IPS DF 4.7 (cell line): ENCODE results near the gene ABLIM3.
A peak's percentile ranks its signal among the peaks of the same experiment; 100 is the strongest.

Experiments
- DNase-seq: peaks from one replicate; pipeline ENCODE4 v3.0.0-alpha.2; 2013; ENCODE audit warnings: low spot score; ENCODE audit errors: extremely low read depth

Gene ABLIM3

DNA sequence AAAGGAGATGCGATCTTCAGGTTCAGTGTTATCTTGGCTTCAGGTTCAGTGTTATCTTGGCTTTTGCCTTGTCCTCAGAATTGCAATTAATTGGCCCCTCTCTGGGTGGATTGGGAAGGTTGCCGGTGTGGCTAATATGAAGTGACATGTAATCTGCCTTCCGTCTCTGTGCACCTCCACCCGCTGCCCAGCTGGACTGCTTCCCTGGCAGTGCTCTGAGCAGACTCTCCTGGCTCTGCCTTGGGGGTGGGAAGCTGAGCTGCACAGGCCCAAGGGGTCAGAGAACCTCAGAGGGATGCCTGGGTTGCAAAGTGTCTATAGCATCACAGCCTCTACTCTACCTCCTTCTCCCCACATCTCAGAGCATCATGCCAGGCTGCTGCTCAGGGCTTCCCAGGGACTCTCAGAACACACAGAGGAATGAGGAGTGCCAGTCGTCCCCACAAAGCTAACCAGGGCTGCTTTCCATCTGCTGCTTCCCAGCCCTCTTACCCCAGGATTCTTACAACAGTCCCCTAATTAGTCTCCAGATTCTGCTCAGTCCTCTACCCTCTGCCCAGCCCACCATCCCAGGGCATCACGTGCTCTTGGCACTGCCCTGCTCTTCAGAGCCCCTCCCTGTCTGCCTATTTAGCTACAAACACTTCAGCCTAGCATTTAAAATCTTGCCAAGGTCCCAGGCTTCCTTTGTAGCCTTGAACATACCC, 76.0 kb downstream of the ABLIM3 start:
- DNase-seq = no peak

DNA sequence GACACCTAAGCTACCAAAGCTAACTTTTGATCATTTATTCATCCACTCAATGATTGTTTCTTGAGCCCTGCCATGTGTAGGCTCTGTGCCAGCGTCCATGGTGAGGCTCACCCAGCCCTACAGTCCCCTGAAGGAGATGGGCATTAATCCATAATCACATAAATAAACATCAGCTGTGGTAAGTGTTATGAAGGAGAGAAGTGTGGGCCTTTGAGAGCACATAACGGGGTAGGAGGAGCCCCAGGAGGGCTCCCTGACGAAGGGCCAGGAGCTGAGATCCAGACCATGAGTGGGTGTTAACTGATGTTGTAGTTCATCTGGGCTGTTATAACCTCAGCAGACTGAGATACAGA, 76.5 kb downstream of the ABLIM3 start:
- no peak for DNase-seq

DNA sequence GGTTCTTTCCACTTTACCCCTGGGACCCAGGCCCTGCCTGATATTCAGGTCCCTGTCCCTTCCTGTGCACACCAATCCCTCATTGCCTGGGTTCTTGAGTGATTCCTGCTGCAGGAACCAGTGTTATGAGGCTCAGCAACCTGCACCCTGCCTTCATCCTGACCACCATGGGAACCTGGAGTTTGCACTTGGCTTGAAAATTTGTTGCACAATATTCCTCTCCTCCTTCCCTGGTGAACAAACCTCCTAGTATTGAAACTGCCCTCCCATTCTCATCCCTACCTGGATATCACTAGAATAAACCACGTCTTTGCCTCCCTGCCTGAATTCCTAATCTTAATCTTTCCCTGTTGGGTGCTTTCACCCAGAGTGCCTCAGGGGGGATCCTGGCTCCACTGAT, 78.3 kb downstream of the ABLIM3 start:
- DNase-seq = no peak

DNA sequence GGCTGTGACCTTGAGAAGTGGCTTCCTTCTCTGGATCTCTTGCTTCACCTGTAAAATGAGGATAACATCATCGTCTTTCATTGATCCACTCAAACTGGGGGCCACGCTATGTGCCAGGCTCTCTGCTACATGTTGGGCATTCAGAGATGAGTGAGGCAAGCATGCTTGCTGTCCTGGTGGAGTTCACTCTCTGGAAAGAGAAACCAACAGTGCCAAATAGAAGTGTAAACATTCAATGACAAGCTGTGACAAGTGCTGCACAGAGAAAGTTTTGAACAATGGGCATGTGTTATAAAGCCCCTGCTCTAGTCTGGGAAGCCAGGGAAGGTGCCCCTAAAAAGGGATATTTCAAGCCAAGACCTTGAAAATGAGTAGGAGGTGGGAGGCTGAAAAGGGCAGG, 79.5 kb downstream of the ABLIM3 start:
- DNase-seq = no peak

DNA sequence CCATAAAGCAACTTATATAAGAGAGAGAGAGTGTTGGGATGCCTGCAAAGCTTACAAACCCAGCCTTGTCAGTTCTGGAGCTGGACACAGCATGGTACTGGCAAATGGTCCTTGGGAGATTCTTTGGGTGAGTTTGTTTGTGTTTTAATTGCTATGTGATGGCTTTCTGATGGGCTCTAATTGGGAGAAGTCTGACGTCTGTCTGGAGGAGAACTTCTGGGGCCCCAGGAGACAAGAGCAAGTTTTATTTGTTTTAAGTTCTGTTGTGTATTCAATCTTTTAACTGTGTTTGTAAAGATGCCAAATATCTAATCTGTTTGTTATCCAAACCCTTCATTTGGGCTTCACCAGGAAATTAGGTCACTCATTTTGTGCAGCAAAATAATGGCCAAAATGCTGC, 80.0 kb downstream of the ABLIM3 start:
- DNase-seq = no peak

DNA sequence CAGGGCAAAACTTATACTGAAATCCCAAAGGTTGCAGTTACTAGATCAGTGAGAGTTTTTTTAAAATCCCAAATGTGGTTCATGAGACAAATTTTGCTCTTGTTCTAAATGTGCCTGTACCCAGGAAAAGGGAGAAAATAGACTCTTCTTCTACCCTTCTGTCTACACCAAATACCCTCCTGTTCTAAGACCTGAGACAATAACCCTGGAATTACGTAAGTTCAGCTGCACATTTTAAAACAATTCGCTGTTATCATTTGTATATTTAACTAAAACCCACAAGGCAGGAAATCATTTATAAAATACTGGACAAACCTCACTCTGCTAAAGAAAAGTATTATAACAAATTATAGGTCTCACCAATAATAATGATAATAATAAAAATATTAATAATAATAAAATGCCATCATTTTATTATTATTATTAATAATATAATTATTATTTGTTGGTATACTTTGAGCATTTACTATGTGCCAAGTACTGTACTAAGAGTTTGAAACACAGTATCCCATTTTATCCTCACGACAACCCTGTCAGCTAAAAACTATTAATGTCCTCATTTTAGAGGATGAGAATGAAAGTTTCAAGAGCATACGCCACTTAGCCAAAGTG, 80.5 kb downstream of the ABLIM3 start:
- DNase-seq = no peak

DNA sequence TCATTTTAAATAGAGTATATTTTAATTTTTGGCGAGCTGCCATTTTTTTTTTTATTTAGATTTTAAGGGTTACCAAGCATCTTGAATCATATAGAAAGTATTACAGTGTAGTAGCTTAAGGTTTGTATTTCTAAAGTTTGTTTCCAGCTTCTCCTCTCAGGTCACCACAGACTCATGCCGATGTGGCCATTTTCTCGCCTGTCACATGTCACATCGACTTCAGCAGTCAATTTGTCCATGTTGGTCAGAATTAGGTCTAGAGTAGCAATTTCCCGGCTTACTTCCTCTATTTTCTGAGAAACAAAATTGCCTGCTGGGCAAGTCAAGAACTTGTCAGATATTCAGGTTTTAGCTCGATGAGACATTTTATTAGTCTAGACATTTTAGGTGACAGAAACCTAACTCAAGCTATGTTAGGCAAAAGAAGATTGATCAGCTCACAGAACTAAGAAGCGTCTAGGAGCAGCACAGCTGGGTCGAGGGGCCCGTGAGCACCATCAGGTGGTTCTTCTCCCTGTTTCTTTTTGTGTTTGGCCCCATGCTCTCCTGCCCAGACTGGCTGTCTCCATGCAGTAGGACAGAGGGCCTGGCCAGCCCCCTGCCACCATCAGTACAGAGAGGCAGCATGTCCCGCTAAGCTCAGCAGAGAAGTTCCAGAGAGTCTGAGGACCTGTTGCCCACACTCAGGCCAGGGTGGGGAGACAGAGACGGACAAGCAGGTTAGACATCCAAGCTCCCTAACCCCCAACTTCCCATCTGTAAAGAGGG, 82.0 kb downstream of the ABLIM3 start:
- no peak for DNase-seq

DNA sequence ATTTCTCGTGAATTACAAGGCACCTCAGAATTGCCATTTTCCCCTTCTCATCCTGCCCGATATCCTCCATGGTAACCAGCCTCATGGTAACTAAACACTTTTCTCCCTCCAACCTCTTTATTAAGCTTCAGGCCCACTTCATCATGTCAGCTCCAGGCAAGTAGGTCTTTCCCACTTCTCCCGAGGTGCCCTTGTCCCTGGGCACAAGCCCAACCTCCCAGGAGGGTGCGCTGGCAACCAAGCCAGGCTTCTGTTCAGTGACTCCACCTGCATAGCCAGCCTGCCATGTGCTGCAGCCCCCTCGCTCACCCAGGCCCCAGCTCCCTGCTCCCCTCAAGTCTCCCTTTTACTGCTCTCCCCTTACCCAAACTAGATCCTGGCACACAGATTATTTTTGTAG, 83.0 kb downstream of the ABLIM3 start:
- DNase-seq = no peak

DNA sequence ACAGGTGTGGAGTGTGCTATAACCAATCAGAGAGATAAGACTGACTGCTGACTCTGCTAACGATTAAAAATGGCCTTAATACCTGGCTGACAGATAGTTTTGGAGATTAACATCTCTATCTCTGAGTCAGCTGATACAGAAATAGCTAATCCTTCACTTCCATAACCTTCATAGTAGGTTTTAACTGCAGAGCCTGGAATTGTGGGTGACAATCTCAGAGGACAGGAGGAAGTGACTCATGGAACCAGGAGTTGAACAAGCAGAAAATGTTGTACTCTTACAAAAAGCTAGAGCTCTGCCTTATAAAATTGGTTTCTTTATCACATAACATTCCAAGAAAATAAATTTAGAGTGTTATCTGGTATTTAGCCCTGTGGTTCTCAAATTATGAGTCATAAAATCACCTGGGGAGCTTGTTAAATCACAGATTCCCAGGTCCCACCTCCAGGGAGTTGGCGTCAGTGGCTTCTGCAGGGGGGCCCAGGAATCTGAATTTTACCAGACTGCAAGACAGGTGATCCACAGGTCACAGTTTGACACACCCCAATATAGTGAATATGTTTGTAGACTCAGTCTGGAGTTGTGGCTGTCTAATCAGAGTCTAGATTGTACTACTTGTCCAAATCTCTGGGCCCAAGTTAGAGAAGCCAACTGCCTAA, 86.0 kb downstream of the ABLIM3 start:
- DNase-seq = no peak

DNA sequence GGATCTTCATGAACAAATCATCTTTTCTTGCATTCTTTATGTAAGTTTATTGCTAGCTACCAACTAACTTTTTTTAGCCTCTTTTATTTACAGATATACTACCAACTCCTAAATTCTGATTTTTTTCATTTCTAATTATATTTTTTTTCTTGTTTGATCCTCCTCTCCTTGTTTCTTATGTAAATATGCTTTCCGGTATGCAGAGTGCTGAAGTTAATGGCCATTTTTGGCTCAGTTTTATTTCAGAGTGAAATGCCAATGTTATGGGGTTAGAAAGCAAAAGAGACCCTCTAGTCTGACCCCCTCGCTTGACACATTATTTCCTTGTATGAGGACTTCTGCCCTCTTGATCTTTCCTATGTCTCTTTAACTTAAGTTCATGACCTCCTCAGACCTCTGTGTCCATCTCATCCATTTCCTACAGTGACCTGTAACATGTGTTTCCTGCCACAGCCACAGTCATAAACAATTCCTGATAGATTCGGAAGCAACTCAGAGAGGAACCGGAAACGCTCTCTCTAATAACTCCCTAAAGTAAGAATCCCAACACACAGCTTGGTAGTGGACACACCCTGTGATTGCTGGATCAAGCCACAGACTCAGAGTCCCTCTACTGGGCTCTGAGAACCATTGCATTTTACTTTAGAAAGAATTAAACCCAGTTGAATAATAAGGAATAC, 87.5 kb downstream of the ABLIM3 start:
- peak; percentile 16 for DNase-seq

DNA sequence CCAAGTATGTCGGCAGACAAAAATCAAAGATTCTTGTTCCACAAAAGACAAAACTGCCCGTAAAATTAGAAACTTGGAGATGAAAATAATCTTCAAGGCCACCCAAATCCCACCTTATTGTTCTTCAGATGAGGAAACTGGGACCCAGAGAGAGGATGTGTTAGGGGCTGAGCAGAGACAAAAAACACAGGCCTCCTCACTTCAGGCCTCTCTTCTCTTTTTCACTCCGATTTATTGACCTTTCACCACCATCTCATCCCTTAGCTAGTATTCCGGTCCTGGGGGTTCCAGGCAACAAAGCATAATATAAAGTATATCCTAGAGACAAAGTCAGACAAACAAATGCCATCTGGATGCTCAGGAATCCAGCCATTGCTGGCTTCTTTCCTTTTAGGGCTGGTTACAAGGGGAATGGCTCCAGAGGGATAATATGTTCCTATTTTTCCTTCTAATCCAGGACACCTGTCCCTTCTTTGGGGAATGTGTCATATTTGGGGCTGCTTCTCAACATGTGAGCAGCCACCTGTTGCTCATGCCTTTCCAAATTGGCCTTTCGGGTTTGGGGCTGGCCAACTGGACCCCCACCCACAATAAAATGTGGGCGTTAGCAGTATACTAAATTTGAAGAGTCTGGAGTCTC, 88.1 kb downstream of the ABLIM3 start:
- DNase-seq = no peak

DNA sequence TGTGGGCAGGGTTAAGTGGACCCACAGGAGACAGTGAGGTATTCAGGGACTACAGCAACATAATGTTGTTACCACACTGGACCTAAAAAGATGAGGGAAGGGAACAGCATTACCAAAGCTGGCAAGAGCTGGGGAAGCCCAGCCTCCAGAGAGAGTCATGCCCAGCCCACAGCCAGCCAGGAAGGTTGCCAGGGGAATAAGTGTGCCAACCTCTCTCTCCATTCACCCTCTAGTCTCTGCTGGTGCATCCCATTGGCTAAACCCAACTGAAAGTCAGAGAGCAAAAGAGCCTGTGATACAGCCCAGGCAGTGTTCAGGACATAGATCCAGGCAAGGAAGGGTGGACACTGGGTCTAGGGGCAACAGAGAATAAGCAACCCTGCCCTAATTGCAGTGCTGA, 94.5 kb downstream of the ABLIM3 start:
- DNase-seq = no peak

DNA sequence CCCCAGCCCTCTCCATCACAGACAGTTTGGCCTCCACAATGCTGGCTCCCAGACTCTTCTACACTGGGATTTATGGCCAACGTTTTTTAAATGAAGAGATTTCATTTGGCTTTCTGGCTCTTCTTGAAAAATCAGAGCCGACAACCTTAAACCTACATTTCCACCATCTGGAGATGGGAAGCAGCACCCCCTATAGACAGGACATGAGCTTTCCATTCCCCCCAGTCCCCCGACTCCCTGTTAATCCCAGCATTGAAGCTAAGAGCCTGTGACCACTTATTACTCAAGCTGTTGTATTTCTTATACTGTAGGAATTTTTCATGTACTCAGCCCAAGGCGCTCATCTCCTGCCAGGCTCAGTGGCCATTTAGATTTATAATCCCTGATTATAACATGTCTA, 96.4 kb downstream of the ABLIM3 start:
- DNase-seq = peak; percentile 19

DNA sequence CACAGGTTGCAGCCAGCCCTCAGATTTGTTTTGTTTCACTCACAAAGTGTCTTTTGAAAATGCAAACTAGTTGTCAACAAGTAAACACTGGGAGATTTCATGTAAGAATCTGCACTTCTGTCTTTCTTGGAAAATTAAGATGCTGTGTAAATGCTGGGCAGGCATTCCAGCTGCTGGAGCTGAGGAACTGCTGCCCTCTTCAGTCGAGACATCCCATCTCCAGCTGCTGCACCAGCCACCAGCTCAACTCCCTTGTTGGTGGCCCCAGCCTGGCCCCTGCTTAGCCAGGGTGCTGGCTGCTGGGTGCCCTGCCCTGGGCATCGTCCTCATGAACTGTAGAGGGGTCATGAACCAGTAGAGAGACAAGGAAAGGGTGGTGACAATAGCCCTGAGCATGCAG, 97.2 kb downstream of the ABLIM3 start:
- DNase-seq = no peak

DNA sequence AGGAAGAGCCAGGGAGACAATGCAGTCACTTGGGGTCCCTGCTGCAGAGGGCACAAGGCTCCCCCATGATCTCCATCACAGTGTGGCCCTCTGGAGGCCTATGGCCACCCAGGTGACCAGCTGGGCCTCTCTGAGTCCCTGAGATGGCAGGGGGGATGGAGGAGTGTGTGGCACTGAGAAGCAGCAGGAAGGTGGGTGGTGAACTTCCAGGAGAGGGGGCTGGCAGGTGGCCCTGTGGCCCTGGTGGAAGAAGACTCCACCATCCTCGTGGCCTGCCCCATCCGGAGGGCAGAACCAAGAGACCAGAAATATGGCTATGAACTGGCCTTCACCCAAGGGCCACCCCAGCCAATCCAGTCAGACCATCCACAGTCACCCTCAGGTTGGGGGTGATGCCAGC, 98.6 kb downstream of the ABLIM3 start:
- DNase-seq = no peak

DNA sequence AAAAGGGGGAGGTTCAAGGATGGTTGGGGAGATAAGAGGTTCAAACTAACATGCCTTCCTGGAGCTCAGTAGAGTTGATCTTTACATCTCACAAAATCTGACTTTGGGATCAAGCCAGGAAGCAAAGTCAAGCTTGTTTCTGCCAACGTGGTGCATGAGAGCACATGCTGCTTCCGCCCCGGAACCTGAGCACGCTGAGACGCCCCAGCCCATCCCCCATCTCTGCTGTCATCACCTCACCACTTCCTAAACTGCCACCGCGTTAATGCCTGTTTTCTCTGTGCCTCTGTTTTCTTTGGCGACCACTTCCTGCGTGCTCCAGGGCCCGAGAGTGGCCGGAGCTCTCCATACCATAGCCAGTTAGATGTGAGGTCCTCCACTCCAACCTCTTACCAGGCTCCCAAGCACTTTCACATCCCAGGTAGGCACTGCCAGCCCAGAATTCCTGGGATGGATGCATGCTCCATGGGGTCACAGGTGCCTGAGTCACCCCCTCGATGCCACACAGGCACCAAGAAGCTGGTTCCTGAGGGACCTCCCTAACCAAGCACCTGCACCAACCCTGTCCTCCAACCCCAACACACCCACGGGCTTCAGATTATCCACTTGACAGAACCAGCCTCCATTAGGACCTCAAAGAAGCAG, 99.2 kb downstream of the ABLIM3 start:
- no peak for DNase-seq

DNA sequence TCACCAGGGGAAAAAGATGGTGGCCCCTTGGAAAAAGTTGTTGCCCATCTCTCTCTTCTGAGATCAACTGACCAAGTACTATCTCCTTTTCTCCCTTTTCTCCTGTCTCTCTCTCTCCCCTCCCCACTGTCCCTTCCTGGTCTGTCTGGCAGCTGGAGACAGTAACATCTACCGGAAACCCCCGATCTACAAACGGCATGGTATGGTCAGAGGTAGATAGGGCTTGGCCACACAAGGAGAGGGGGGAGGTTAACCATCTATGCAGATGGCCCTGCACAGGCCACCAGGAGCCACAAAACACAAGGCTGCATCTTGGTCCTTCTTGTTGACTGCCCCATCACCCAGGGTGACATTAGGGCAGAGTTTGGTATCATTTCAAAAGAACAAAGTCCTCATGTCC, 101.0 kb downstream of the ABLIM3 start:
- DNase-seq = no peak

DNA sequence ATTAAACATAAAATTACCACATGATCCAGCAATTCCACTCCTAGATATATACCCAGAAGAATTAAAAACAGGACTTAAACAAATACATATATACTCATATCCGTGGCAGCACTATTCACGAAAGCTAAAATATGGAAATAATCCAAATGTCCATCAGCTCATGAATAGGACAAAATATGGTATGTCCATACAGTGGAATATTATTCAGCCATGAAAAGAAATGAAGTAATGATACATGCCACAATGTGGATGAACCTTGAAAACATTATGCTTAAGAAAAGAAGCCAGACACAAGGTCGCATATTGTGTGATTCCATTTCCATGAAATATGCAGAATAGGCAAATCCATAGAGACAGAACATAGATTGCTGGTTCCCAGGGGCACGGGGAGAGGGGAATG, 105.6 kb downstream of the ABLIM3 start:
- DNase-seq = no peak

DNA sequence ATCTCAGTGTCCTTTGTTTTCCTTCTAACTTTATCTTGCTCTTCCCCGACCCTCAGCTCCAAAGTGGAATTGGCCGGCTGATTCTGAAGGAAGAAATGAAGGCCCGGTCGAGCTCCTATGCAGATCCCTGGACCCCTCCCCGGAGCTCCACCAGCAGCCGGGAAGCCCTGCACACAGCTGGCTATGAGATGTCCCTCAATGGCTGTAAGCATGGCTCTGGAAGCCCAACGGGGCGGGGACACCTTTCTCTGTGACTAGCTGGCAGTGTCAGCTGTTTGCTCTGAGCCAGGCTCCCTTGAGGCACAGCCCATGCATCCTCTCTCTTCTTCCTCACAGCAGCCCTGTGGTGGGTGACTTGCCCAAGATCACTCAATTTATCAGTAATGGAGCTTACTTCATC, 106.4 kb downstream of the ABLIM3 start:
- no peak for DNase-seq

DNA sequence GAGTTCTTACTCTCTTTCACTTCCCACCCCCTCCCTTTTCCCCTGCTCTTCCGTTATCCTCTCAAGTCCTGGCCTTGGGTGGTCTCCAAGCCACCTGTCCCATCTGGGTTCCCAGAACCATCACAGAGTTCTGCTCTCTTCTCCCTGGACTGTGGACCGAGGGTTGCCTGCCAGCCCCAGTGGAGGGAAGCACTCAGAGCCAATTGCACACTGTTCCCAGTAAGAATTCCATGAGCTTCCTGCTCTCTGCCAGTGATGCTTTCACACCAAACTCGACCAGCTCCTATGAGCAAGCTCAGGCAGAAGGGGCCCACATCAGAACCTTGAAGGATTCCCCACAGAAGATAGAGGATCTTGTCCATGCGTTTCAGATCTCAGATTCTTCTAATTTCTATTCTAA, 110.3 kb downstream of the ABLIM3 start:
- no peak for DNase-seq

DNA sequence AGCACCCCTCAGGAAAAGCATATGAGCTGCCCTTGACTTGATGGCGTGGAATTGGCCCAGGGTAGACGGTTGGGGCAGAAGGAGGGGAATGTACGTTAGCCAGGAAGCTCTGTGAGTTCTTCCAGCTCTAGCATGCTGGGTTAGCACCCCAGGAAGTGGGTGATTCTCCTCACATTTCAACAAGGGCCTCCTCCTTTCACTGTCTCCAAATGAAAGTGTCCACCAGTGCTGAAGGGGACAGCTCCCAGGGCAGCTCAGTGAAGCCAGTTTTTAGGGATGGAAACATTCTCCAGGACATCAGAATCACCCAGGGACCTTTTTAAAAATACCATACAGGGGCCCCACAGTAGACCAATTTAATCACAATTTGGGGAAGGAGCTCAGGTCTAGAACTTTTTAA, 113.2 kb downstream of the ABLIM3 start:
- DNase-seq = no peak
